Renal pelvis (tissue), 4 donors: ENCODE results near the gene HTR6. TPM values are rescaled to one million over a fixed set of nuclear protein-coding genes. Genes with fewer than 3 reads are reported as not detected.

ENCODE experiments used
- DNase-seq: peaks from one replicate; pipeline ENCODE4 v3.0.0-alpha.2; 2013
- polyA plus RNA-seq, 3 donors: library from polyadenylated mRNA; unstranded; fragments of 120-200 nt; gene quantifications; one replicate each; pipeline ENCODE4 v1.2.1, GENCODE V29; 2013; ENCODE audit not compliant: insufficient read length in 3 of 3

Gene HTR6
- polyA plus RNA-seq, 3 donors: 2.4 to 2.7 (median 2.7) TPM

- DNase-seq: no peak
Observed at GRCh38 chr1:19720174-19720573, 55.5 kb downstream of the HTR6 start.

DNA sequence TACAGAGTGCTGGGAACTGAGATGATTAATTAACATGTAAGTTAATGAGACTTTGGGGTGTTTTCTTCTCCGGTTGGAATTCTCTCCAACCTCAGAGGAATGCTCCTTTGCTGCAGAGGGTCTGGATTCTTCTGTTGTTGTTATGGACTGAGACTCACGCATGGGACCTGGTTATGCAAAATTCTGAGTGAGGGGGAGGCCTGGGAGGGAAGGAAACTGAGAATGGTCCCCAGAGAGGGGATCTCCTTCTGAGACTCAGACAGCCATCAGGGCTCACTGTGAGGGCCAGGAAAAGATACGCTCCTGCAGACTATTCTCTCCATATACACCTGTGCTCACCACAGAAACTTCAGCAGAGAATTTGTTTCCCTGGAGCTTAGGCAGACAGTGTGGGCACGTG is 56.3 kb downstream of the HTR6 start:
- DNase-seq: no peak

GRCh38 chr1:19723874-19724273 is 59.2 kb downstream of the HTR6 start:
- no peak for DNase-seq

DNA sequence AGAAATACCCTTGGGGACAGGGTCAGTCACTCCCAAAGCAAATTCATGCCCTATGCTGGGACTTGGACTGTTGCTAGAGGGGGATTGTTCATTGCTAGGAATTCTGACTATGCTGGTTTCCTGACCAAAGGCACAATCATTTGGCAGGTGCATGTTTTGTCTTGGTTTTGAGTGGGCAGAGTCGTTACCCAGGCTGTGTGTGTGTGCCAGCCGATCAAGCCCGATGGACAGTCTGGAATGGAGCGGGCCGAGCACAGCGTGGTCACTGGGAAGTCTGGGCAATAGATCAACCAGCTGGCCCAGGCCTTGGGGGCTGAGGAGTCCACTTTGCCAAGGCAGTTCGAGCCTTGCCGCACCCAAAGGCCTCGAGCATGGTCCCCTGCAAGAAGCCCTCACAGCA is 60.9 kb downstream of the HTR6 start:
- no peak for DNase-seq

DNA sequence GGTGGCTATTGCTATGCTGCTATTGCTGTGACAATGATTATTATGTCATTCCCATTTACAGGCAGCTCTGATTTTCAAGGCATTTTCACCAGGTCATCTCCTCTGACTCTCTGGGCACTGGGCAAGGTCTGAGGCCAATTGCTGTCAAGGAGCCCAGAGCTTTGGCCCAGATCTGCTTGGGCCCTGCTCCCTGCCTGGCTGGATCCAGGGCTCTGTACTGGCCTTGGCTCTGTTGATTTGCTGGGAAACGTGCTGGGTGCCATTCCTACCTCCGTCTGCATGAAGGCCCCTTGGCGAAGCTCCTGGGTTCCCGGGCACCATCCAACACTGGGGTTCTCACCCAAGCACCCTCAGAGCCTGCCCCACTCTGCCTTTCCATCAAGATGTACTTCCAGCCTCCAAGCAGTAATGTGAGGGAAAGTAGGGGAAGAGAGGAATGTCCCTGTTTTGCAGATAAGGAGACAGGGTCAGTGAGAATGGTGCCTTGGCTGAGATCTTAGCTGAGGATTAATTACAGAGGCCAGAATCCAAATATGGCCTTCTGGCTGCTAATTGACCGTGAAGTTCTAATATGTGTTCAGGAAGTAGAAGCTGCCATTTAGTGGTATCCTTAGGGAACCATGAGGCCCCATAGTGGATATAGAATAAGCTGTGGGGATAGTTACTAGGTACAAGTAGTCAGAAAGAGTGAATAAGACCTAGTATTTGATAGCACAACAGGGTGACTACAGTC is 63.9 kb downstream of the HTR6 start:
- DNase-seq: no peak

GRCh38 chr1:19730232-19730631 is 65.6 kb downstream of the HTR6 start:
- no peak for DNase-seq

Other genes with a start within 250 kb of the HTR6 start
- 100 to 1,000 TPM; 225 to 275 (median 245) TPM for gene CAPZB, start 179.3 kb upstream of the HTR6 start, polyA plus RNA-seq
- gene NBL1, start 20.6 kb upstream of the HTR6 start, polyA plus RNA-seq: 10 to 100 TPM; 22.7 to 28.5 (median 28.3) TPM
- 10 to 100 TPM; 19.0 to 21.5 (median 21.3) TPM for gene TMCO4, start 135.0 kb downstream of the HTR6 start, polyA plus RNA-seq
- gene RNF186, start 150.4 kb downstream of the HTR6 start, polyA plus RNA-seq: under 1 TPM; 0.27 to 0.51 (median 0.36) TPM
- gene OTUD3, start 217.5 kb downstream of the HTR6 start, polyA plus RNA-seq: 10 to 100 TPM; 13.7 to 33.7 (median 21.8) TPM